GM12873 (cell line): ENCODE data around the gene IFT20.

Source experiments
- CTCF ChIP-seq: IDR thresholded peaks from 2 replicates; pipeline ENCODE4 v1.5.1; 2012; ENCODE audit warnings: low read depth, mild to moderate bottlenecking, moderate library complexity, low read length, control low read depth; ENCODE audit not compliant: insufficient read depth; ENCODE audit errors: missing control alignments

Gene IFT20

DNA sequence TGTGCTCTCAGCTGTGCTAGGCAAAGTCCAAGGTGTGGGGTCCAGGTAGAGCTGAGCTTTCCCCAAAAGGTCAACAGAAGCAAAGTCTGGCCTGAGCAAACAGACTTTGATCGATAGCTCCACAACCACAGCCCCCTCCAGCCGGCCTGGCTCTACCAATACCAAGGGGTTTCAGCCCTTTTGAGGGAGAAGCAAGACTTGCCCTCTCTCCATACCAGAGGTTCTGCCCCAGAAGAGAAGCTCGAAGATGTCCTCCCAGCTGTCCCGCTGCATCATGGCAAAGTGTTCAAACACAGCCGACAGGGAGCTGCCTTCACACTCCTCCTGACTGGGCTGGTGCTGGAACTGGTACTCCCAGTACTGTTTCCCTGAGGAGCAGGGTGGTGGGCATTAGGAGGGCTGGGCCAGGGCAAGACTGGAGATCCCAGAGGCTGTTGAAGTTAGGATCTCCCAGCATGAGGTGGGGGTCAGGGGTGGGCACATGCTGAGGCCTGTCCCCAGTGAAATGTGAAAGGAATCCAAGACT lies 33.1 kb upstream of the IFT20 start:
- no peak for TF ChIP-seq CTCF

GRCh38 chr17:28367641-28368305 lies 32.5 kb upstream of the IFT20 start:
- no peak for TF ChIP-seq CTCF

GRCh38 chr17:28366605-28367004 lies 31.3 kb upstream of the IFT20 start:
- peak; percentile 27 for TF ChIP-seq CTCF

DNA sequence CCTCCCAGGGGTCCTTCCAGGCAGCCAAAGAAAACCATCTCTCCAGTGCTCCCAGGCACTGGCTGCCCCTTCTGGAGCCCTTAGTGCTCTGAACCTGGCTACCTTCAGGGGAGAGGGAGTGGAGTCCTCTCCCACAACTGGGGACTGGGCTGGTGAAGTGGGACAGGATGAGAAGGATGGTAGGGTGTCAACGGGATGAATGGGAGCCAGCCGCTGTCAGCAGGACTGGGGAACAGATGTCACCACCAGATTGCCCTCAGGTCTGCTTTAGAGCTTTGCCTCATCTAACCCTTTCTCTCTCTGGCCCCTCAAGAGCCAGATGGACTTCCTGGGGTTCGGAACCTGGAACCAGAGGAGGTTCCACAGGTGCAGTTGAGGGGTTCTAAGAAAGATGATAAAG lies 30.2 kb upstream of the IFT20 start:
- TF ChIP-seq CTCF = no peak

- no peak for TF ChIP-seq CTCF
Observed at GRCh38 chr17:28364665-28365363, 29.5 kb upstream of the IFT20 start, which contains the start of gene SEBOX. SEBOX (minus strand) TSS chr17:28365199; CDS start chr17:28365151, 48 bp downstream.

GRCh38 chr17:28363776-28364650 lies 28.7 kb upstream of the IFT20 start:
- TF ChIP-seq CTCF = no peak

DNA sequence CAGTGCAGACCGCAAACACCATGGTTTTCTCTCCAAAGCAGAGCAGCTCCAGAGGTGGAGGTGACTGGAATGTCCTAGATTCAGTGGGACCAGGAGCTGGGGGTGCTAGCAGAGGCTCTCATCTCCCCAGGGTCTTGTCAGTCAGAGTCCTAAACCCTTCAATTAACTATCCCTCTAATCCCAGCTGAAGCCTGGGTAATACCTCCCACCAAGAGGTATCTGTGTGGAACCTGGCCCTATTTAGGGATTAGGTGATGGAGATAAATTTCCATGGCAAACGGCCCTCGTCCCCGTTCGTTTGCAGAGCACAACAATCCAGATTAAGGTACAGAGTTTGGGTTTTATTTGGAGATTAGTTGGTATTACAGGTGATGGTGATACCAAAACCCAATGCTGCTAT lies 27.9 kb upstream of the IFT20 start:
- no peak for TF ChIP-seq CTCF
